HEK293 (cell line): Measurements from ENCODE around the gene TRIM28.

Experiments
- CTCF ChIA-PET: fragments of 350-600 bp; formaldehyde crosslinking; extraction: SDS; loops from one replicate; lab custom pipeline; 2021; ENCODE audit warnings: antibody characterized with exemption; lab: Yijun Ruan, JAX
- POLR2A ChIA-PET: fragments of 300-600 bp; formaldehyde crosslinking; extraction: SDS; loops from one replicate; lab custom pipeline; 2020; ENCODE audit warnings: antibody characterized with exemption, inconsistent platforms; lab: Yijun Ruan, JAX
- H3K27ac ChIP-seq: fragments of 200-500 bp; sonication (Bioruptor generic); 2 replicates; pipeline ENCODE4 v1.5.1; 2014; ENCODE audit warnings: low read depth, low read length, control low read depth, inconsistent platforms; ENCODE audit errors: extremely low read depth
- H3K36me3 ChIP-seq, 2 experiments: fragments of 200-500 bp in 1 of 2; sonication (Bioruptor generic) in 1 of 2; 1 replicate in 1 of 2; 2 replicates in 1 of 2; pipeline ENCODE4 v1.5.1; 2014 to 2017; ENCODE audit warnings: inconsistent platforms in 2 of 2, low read length in 2 of 2; ENCODE audit not compliant: control insufficient read depth in 2 of 2, insufficient read depth in 1 of 2
- H3K4me1 ChIP-seq: fragments of 200-500 bp; sonication (Bioruptor generic); 2 replicates; pipeline ENCODE4 v1.5.1; 2014; ENCODE audit warnings: mild to moderate bottlenecking, low read length, inconsistent platforms; ENCODE audit not compliant: control insufficient read depth, insufficient read depth
- H3K4me3 ChIP-seq: 2 replicates; pipeline ENCODE4 v1.5.1; 2011; ENCODE audit warnings: low read depth, mild to moderate bottlenecking, control low read depth, low read length, moderate library complexity
- H3K9me3 ChIP-seq: fragments of 200-500 bp; sonication (Bioruptor generic); 2 replicates; pipeline ENCODE4 v1.5.1; 2014; ENCODE audit warnings: low read depth, low read length, inconsistent platforms; ENCODE audit not compliant: control insufficient read depth, insufficient read depth
- GFI1B ChIP-seq: fragments of 450-650 bp; formaldehyde crosslinking; IDR thresholded peaks from 2 replicates; pipeline ENCODE4 v1.5.1; 2016; ENCODE audit warnings: missing biosample characterization, missing genetic modification characterization
- GLI2 ChIP-seq: fragments of 450-650 bp; formaldehyde crosslinking; IDR thresholded peaks from 2 replicates; pipeline ENCODE4; 2017; ENCODE audit warnings: missing biosample characterization, missing genetic modification characterization, low read depth, borderline replicate concordance
- GLI4 ChIP-seq: fragments of 450-650 bp; formaldehyde crosslinking; IDR thresholded peaks from 2 replicates; pipeline ENCODE4 v1.5.1; 2016; ENCODE audit warnings: missing biosample characterization, missing genetic modification characterization
- KLF10 ChIP-seq: fragments of 450-650 bp; IDR thresholded peaks from 2 replicates; pipeline ENCODE4 v1.5.1; 2018; ENCODE audit warnings: missing biosample characterization, mild to moderate bottlenecking, missing genetic modification characterization
- MYNN ChIP-seq: fragments of 450-650 bp; formaldehyde crosslinking; IDR thresholded peaks from 2 replicates; pipeline ENCODE4 v1.5.1; 2016; ENCODE audit warnings: missing biosample characterization, missing genetic modification characterization, borderline replicate concordance
- PRDM1 ChIP-seq: fragments of 450-650 bp; formaldehyde crosslinking; IDR thresholded peaks from 2 replicates; pipeline ENCODE4; 2016; ENCODE audit warnings: missing biosample characterization, missing genetic modification characterization
- PRDM2 ChIP-seq: fragments of 450-650 bp; formaldehyde crosslinking; IDR thresholded peaks from 2 replicates; pipeline ENCODE4 v1.5.1; 2016; ENCODE audit warnings: missing biosample characterization, missing genetic modification characterization, borderline replicate concordance
- PRDM4 ChIP-seq: fragments of 450-650 bp; formaldehyde crosslinking; IDR thresholded peaks from 2 replicates; pipeline ENCODE4 v1.5.1; 2017; ENCODE audit warnings: missing biosample characterization, missing genetic modification characterization
- SP3 ChIP-seq: fragments of 450-650 bp; formaldehyde crosslinking; IDR thresholded peaks from 2 replicates; pipeline ENCODE4 v1.5.1; 2016; ENCODE audit warnings: missing biosample characterization, missing genetic modification characterization
- ZNF157 ChIP-seq: fragments of 450-650 bp; formaldehyde crosslinking; IDR thresholded peaks from 2 replicates; pipeline ENCODE4 v1.5.1; 2016; ENCODE audit warnings: missing biosample characterization, missing genetic modification characterization
- ZNF18 ChIP-seq: fragments of 450-650 bp; formaldehyde crosslinking; IDR thresholded peaks from 2 replicates; pipeline ENCODE4 v1.5.1; 2016; ENCODE audit warnings: missing biosample characterization, missing genetic modification characterization
- ZNF19 ChIP-seq: fragments of 450-650 bp; formaldehyde crosslinking; IDR thresholded peaks from 2 replicates; pipeline ENCODE4; 2016; ENCODE audit warnings: missing biosample characterization, missing genetic modification characterization, low read depth
- ZNF2 ChIP-seq: fragments of 450-650 bp; formaldehyde crosslinking; IDR thresholded peaks from 2 replicates; pipeline ENCODE4 v1.5.1; 2016; ENCODE audit warnings: missing biosample characterization, missing genetic modification characterization
- ZNF274 ChIP-seq, 2 experiments: fragments of 200-500 bp in 1 of 2; fragments of 450-650 bp in 1 of 2; sonication (Bioruptor generic) in 1 of 2; formaldehyde crosslinking in 1 of 2; IDR thresholded peaks; 2 replicates each; pipeline versions ENCODE4 v1.5.1 to v1.6.1; 2014 to 2016; ENCODE audit warnings: borderline replicate concordance in 1 of 2, inconsistent platforms in 1 of 2, low read length in 1 of 2, missing biosample characterization in 1 of 2, missing genetic modification characterization in 1 of 2
- ZNF416 ChIP-seq: fragments of 450-650 bp; formaldehyde crosslinking; IDR thresholded peaks from 2 replicates; pipeline ENCODE4 v1.5.1; 2016; ENCODE audit warnings: missing biosample characterization, missing genetic modification characterization
- ZNF513 ChIP-seq: fragments of 450-650 bp; IDR thresholded peaks from 2 replicates; pipeline ENCODE4 v1.5.1; 2018; ENCODE audit warnings: missing biosample characterization, missing genetic modification characterization
- ZNF529 ChIP-seq: fragments of 450-650 bp; formaldehyde crosslinking; IDR thresholded peaks from 2 replicates; pipeline ENCODE4 v1.5.1; 2017; ENCODE audit warnings: missing genetic modification characterization, missing biosample characterization; ENCODE audit not compliant: insufficient replicate concordance
- ZNF670 ChIP-seq: fragments of 450-650 bp; formaldehyde crosslinking; IDR thresholded peaks from 2 replicates; pipeline ENCODE4 v1.5.1; 2016; ENCODE audit warnings: missing biosample characterization, missing genetic modification characterization, low read depth
- ZNF830 ChIP-seq: fragments of 450-650 bp; IDR thresholded peaks from 2 replicates; pipeline ENCODE4 v1.5.0; 2018; ENCODE audit warnings: missing biosample characterization, missing genetic modification characterization, low read depth, mild to moderate bottlenecking, moderate library complexity

Gene TRIM28

GRCh38 chr19:58569943-58570670 is 26.2 kb downstream of the TRIM28 start (continued):
- no peak for TF ChIP-seq ZNF157 (tag by site-specific recombination)

GRCh38 chr19:58570770-58571574 is 27.1 kb downstream of the TRIM28 start:
- H3K9me3 ChIP-seq: no peaks in the 10 kb centered on the region
- H3K27ac ChIP-seq: no peak overlapping the region; the same call in 1 of the 2 replicates
- H3K4me1 ChIP-seq: peaks cover 8% of the 10 kb centered on the region
- no peak for TF ChIP-seq ZNF513 (tag by site-specific recombination)
- no peak for TF ChIP-seq ZNF830 (tag by site-specific recombination)
- TF ChIP-seq PRDM2: no peak
- TF ChIP-seq SP3 (tag by site-specific recombination): no peak
- no peak for TF ChIP-seq ZNF19 (tag by site-specific recombination)
- TF ChIP-seq KLF10: no peak
- TF ChIP-seq ZNF2 (tag by site-specific recombination): no peak
- no peak for TF ChIP-seq ZNF274 (IDR thresholded peaks at IDR 0.05; ENCODE audit: low read length)
- no peak for TF ChIP-seq ZNF274 (tag by site-specific recombination; IDR thresholded peaks at IDR 0.05; ENCODE audit: borderline replicate concordance)
- TF ChIP-seq ZNF529: no peak
- no peak for TF ChIP-seq ZNF670 (tag by site-specific recombination)
- no peak for TF ChIP-seq ZNF416 (tag by site-specific recombination)
- TF ChIP-seq GLI4 (tag by site-specific recombination): no peak
- no peak for TF ChIP-seq MYNN (tag by site-specific recombination)
- no peak for TF ChIP-seq GLI2 (tag by site-specific recombination)
- TF ChIP-seq PRDM4 (tag by site-specific recombination): no peak
- TF ChIP-seq PRDM1: no peak
- no peak for TF ChIP-seq ZNF18 (tag by site-specific recombination)
- no peak for TF ChIP-seq GFI1B
- ChIA-PET POLR2A (interaction anchor here (0.9 to 4.9 kb wide), 6 partner anchors 9 to 51 kb away, joined by 3 to 28 read pairs (median 18); partner anchors contain the start of genes CHMP2A, TRIM28 and ZBTB45), CTCF (interaction anchor here (1.2 kb wide), 1 partner anchor 51 kb away, joined by 5 read pairs; the partner anchor contains the start of gene ZBTB45)
- peaks cover 7 to 40% of the 10 kb centered on the region in 2 experiments; a peak in 2 of 3 replicates for H3K36me3 ChIP-seq
- H3K4me3 ChIP-seq: no peak overlapping the region
